ENCODE results near the gene MAP3K3. TPM values are rescaled to one million over a fixed set of nuclear protein-coding genes. Genes with fewer than 3 reads are reported as not detected.
A peak's percentile ranks its signal among the peaks of the same experiment; 100 is the strongest.

MAP3K3 gene
- 33.0 TPM for polyA plus RNA-seq (2013)

DNA sequence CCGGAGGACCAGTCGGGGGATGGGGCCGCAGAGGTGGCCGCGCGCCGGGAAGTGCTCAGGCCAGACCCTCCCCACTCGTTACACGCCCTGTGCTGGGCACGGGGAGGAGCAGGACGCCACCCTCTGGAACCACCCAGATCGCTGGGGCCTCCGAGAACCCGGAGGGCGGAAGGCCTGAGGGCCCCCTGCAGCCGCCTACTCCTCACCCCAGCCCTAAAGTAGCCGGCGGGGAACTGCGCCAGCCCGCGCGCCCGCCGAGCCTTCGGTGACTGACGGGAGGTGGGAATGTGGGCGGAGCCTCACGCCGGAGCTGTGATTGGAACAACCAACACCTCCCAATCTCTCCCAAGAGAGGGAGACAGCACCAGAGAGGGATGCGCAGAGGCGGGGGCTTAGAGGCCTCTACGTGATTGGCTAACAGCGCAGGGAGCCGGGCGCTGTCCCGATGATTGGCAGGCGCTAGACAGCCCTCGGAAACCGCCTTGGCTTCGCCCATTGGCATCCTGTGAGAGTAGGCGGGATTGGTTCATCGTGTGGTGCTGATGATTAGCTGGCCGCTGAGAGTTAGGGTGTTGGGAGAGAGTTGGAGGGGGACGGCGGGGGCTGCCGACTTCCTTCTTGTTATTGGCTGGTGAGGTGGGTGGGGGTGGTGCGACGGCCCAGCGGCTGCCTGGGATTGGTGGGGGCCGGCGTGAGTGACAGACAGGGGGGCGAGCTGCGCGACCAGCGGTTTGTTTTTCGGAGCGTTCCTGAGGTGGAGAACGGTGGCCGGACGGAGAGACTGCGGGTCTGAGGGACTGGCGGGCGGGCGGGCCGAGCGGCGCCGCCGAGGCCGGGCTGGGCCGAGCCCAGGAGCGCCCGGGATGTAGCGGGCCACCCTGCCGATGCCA, at the start of gene MAP3K3:
Gene MAP3K3 (plus strand): TSS at position 734 of the 890 bp plus-strand sequence. CDS start 343 bp downstream, outside the sequence.
- Histone ChIP-seq H3K9me3 (ENCODE audit: control extremely low read depth in 1 of 5, control insufficient read depth in 4 of 5, insufficient read depth in 2 of 5, low read depth in 1 of 5, low read length in 4 of 5) (no peaks in the 10 kb centered on the region), H3K27me3 (replicated peaks in 2 of 5; ENCODE audit: control insufficient read depth in 4 of 5, insufficient read depth in 5 of 5, low read length in 4 of 5) (no peaks in the 10 kb centered on the region), H3K4me3 (ENCODE audit: control insufficient read depth in 1 of 7, extremely low read depth in 1 of 7, insufficient read depth in 4 of 7, low read depth in 2 of 7, low read length in 6 of 7) (peak within 1 kb of the TSS; percentile 62 to 90 (median 81)), H3K36me3 (ENCODE audit: control insufficient read depth in 4 of 4, insufficient read depth in 4 of 4, low read length in 3 of 4) (no peaks in the 10 kb centered on the region), H3K4me1 (ENCODE audit: control extremely low read depth in 1 of 4, control insufficient read depth in 4 of 4, insufficient read depth in 4 of 4, low read length in 3 of 4) (peaks cover 14 to 36% (median 22%) of the 10 kb centered on the region in 4 experiments), H3K27ac (ENCODE audit: insufficient read depth in 1 of 2, low read depth in 1 of 2, low read length in 2 of 2, poor library complexity in 1 of 2, severe bottlenecking in 2 of 2) (peak within 1 kb of the TSS; percentile 58 to 68)
- ChIA-PET POLR2A (interaction anchor here (0.5 to 1.5 kb wide), 8 partner anchors 21 to 1117 kb away, joined by 3 to 4 read pairs (median 3); partner anchors contain the start of gene TACO1), CTCF (interaction anchor here (0.8 to 2.6 kb wide), 5 partner anchors 9 to 84 kb away, joined by 3 to 22 read pairs (median 4); partner anchors contain the start of gene TACO1)
- DNase-seq, result peak; percentile 100
- WGBS (ENCODE audit: insufficient coverage), result 0% methylated on average over 58 of the region's 75 CpGs

DNA sequence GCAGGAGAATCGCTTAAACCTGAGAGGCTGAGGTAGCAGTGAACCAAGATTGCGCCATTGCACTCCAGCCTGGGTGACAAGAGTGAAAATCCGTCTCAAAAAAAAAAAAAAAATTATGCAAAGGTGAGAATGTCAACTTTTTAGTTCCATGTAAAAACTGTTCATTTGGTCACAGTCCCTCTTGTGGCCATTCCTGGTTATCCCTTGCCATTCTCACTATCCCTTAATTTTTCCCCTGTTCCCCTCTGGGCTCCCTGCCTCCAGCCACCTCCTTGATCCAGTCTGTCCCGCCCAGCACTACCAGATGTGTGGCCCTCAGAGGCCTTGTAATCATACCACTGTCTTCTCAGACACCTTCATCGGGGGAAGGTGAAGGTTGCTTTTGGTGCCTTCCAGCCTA, 48.6 kb upstream of the MAP3K3 start:
- POLR2A ChIA-PET, result no interaction called here
- H3K27ac ChIP-seq (ENCODE audit: insufficient read depth in 1 of 2, low read depth in 1 of 2, low read length in 2 of 2, poor library complexity in 1 of 2, severe bottlenecking in 2 of 2), result peak overlapping the region in 1 of 2 experiments; percentile 18
- H3K4me1 ChIP-seq (ENCODE audit: control extremely low read depth in 1 of 4, control insufficient read depth in 4 of 4, insufficient read depth in 4 of 4, low read length in 3 of 4), result no peaks in the 10 kb centered on the region
- DNase-seq, result no peak
- no peak overlapping the region for H3K4me3 ChIP-seq (ENCODE audit: control insufficient read depth in 1 of 7, extremely low read depth in 1 of 7, insufficient read depth in 4 of 7, low read depth in 2 of 7, low read length in 6 of 7)
- CTCF ChIA-PET, result interaction anchor here (0.6 to 1.3 kb wide), 3 partner anchors 22 to 147 kb away, joined by 3 to 4 read pairs (median 3); no protein-coding TSS in a partner anchor
- H3K36me3 ChIP-seq (ENCODE audit: control insufficient read depth in 4 of 4, insufficient read depth in 4 of 4, low read length in 3 of 4), result peaks cover 4 to 22% (median 13%) of the 10 kb centered on the region in 4 experiments
- no peaks in the 10 kb centered on the region for H3K9me3 ChIP-seq (ENCODE audit: control extremely low read depth in 1 of 5, control insufficient read depth in 4 of 5, insufficient read depth in 2 of 5, low read depth in 1 of 5, low read length in 4 of 5)
- H3K27me3 ChIP-seq (replicated peaks in 2 of 5; ENCODE audit: control insufficient read depth in 4 of 5, insufficient read depth in 5 of 5, low read length in 4 of 5), result no peaks in the 10 kb centered on the region
- 97% methylated on average over 3 of the region's 5 CpGs for WGBS (ENCODE audit: insufficient coverage)

DNA sequence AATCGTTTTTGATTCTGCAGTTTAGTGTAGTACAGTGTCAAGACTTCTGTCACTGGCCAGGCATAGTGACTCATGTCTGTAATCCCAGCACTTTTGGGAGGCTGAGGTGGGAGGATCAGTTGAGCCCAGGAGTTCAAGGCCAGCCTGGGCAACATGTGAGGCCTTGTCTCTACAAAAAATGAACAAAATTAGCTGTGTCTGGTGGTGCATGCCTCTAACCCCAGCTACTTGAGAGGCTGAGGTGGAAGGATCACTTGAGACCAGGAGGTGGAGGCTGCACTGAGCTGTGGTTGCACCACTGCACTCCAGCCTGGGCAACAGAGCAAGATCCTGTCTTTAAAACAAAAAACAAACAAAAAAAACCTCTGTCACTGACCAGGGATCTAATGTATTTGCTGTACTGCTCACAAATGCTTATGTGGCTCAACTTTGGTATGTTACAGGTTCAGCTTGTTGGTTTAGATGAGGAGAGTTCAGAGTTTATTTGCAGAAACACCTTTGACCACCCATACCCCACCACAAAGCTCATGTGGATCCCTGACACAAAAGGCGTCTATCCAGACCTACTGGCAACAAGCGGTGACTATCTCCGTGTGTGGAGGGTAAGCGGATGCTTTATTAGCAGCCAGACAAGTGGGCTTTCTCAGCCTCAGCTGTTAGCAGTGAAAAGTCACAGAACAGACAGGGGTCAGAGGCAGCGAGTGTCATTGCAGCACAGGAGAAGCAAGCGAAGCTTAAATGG, 44.0 kb upstream of the MAP3K3 start:
- H3K4me3 ChIP-seq (ENCODE audit: control insufficient read depth in 1 of 7, extremely low read depth in 1 of 7, insufficient read depth in 4 of 7, low read depth in 2 of 7, low read length in 6 of 7), result no peak overlapping the region
- H3K9me3 ChIP-seq (ENCODE audit: control extremely low read depth in 1 of 5, control insufficient read depth in 4 of 5, insufficient read depth in 2 of 5, low read depth in 1 of 5, low read length in 4 of 5), result no peaks in the 10 kb centered on the region
- ChIA-PET CTCF (interaction anchor here (0.7 to 1.7 kb wide), 5 partner anchors 9 to 154 kb away, joined by 3 to 4 read pairs (median 3); no protein-coding TSS in a partner anchor), POLR2A (no interaction called here)
- no peaks in the 10 kb centered on the region for H3K27me3 ChIP-seq (replicated peaks in 2 of 5; ENCODE audit: control insufficient read depth in 4 of 5, insufficient read depth in 5 of 5, low read length in 4 of 5)
- WGBS (ENCODE audit: insufficient coverage), result 100% methylated on average over 7 of the region's 7 CpGs
- DNase-seq, result no peak
- peaks cover 6 to 52% (median 39%) of the 10 kb centered on the region in 4 experiments for H3K36me3 ChIP-seq (ENCODE audit: control insufficient read depth in 4 of 4, insufficient read depth in 4 of 4, low read length in 3 of 4)
- no peaks in the 10 kb centered on the region for H3K4me1 ChIP-seq (ENCODE audit: control extremely low read depth in 1 of 4, control insufficient read depth in 4 of 4, insufficient read depth in 4 of 4, low read length in 3 of 4)
- H3K27ac ChIP-seq (ENCODE audit: insufficient read depth in 1 of 2, low read depth in 1 of 2, low read length in 2 of 2, poor library complexity in 1 of 2, severe bottlenecking in 2 of 2), result no peak overlapping the region

DNA sequence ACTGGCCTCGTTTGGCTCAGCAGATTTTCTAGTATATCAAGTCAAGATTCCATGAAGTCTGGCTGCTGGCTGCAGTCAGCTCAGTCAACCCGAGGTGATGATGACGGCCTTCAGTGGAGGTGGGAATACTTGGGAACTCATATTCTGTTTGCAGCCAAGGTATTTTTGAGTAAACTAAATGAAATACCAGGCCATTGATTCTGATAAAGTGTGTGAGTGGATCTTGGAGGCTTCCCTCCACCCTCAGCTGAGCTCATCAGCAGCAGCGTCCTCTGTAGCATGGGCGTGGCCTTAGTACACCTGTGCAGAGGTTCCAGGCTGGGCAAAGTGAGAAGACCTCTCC, 43.5 kb upstream of the MAP3K3 start:
- WGBS (ENCODE audit: insufficient coverage), result 90% methylated on average over 3 of the region's 5 CpGs
- no peaks in the 10 kb centered on the region for H3K9me3 ChIP-seq (ENCODE audit: control extremely low read depth in 1 of 5, control insufficient read depth in 4 of 5, insufficient read depth in 2 of 5, low read depth in 1 of 5, low read length in 4 of 5)
- POLR2A ChIA-PET, result no interaction called here
- H3K4me1 ChIP-seq (ENCODE audit: control extremely low read depth in 1 of 4, control insufficient read depth in 4 of 4, insufficient read depth in 4 of 4, low read length in 3 of 4), result no peaks in the 10 kb centered on the region
- CTCF ChIA-PET, result interaction anchor here (0.7 to 1.7 kb wide), 5 partner anchors 10 to 155 kb away, joined by 3 to 4 read pairs (median 3); no protein-coding TSS in a partner anchor
- no peak overlapping the region for H3K4me3 ChIP-seq (ENCODE audit: control insufficient read depth in 1 of 7, extremely low read depth in 1 of 7, insufficient read depth in 4 of 7, low read depth in 2 of 7, low read length in 6 of 7)
- peaks cover 6 to 57% (median 45%) of the 10 kb centered on the region in 4 experiments for H3K36me3 ChIP-seq (ENCODE audit: control insufficient read depth in 4 of 4, insufficient read depth in 4 of 4, low read length in 3 of 4)
- no peak overlapping the region for H3K27ac ChIP-seq (ENCODE audit: insufficient read depth in 1 of 2, low read depth in 1 of 2, low read length in 2 of 2, poor library complexity in 1 of 2, severe bottlenecking in 2 of 2)
- no peak for DNase-seq
- H3K27me3 ChIP-seq (replicated peaks in 2 of 5; ENCODE audit: control insufficient read depth in 4 of 5, insufficient read depth in 5 of 5, low read length in 4 of 5), result no peaks in the 10 kb centered on the region

DNA sequence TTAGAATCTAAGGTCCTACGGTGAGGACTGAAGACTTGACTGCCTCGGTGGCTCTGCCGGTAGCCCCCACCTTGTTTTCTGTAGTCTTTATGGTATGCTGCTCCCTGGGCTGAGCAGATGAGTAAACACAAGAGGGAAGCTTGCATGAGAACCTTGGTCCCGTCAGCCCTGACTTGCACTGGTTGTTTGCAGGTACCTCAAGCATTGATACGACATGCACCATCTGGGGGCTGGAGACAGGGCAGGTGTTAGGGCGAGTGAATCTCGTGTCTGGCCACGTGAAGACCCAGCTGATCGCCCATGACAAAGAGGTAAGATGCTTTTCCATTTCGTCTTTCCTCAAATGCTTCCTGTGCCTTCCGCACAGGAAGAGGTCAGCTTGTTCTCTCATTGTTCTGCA, 42.6 kb upstream of the MAP3K3 start:
- Histone ChIP-seq H3K4me3 (ENCODE audit: control insufficient read depth in 1 of 7, extremely low read depth in 1 of 7, insufficient read depth in 4 of 7, low read depth in 2 of 7, low read length in 6 of 7) (no peak overlapping the region), H3K27ac (ENCODE audit: insufficient read depth in 1 of 2, low read depth in 1 of 2, low read length in 2 of 2, poor library complexity in 1 of 2, severe bottlenecking in 2 of 2) (no peak overlapping the region), H3K4me1 (ENCODE audit: control extremely low read depth in 1 of 4, control insufficient read depth in 4 of 4, insufficient read depth in 4 of 4, low read length in 3 of 4) (no peaks in the 10 kb centered on the region), H3K9me3 (ENCODE audit: control extremely low read depth in 1 of 5, control insufficient read depth in 4 of 5, insufficient read depth in 2 of 5, low read depth in 1 of 5, low read length in 4 of 5) (no peaks in the 10 kb centered on the region), H3K36me3 (ENCODE audit: control insufficient read depth in 4 of 4, insufficient read depth in 4 of 4, low read length in 3 of 4) (peaks cover 6 to 58% (median 50%) of the 10 kb centered on the region in 4 experiments), H3K27me3 (replicated peaks in 2 of 5; ENCODE audit: control insufficient read depth in 4 of 5, insufficient read depth in 5 of 5, low read length in 4 of 5) (no peaks in the 10 kb centered on the region)
- no peak for DNase-seq
- WGBS (ENCODE audit: insufficient coverage), result 96% methylated on average over 10 of the region's 11 CpGs
- ChIA-PET CTCF (interaction anchor here (1.1 to 1.7 kb wide), 2 partner anchors 10 to 17 kb away, joined by 3 to 4 read pairs; no protein-coding TSS in a partner anchor), POLR2A (no interaction called here)

DNA sequence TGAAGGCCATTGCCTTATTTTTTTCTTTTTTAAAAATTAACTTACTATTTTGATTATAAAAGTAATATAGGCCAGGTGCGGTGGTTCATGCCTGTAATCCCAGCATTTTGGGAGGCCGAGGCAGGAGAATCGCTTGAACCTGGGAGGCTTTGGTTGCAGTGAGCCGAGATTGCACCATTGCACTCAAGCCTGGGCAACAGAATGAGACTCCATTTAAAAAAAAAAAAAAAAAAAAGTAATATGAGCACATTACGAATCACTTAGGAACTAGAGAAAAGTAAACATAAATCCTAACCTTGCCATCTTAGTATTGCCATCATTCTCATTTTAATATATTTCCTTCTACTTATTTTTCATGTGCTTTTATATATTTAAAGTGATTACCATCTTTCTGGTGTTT, 34.4 kb upstream of the MAP3K3 start:
- POLR2A ChIA-PET, result no interaction called here
- H3K36me3 ChIP-seq (ENCODE audit: control insufficient read depth in 4 of 4, insufficient read depth in 4 of 4, low read length in 3 of 4), result peaks cover 37 to 85% (median 67%) of the 10 kb centered on the region in 4 experiments
- no peak overlapping the region for H3K4me3 ChIP-seq (ENCODE audit: control insufficient read depth in 1 of 7, extremely low read depth in 1 of 7, insufficient read depth in 4 of 7, low read depth in 2 of 7, low read length in 6 of 7)
- no peaks in the 10 kb centered on the region for H3K9me3 ChIP-seq (ENCODE audit: control extremely low read depth in 1 of 5, control insufficient read depth in 4 of 5, insufficient read depth in 2 of 5, low read depth in 1 of 5, low read length in 4 of 5)
- CTCF ChIA-PET, result interaction anchor here (1.2 kb wide), 1 partner anchor 25 kb away, joined by 5 read pairs; no protein-coding TSS in a partner anchor
- H3K4me1 ChIP-seq (ENCODE audit: control extremely low read depth in 1 of 4, control insufficient read depth in 4 of 4, insufficient read depth in 4 of 4, low read length in 3 of 4), result peaks cover 0 to 8% (median 0%) of the 10 kb centered on the region in 4 experiments
- H3K27me3 ChIP-seq (replicated peaks in 2 of 5; ENCODE audit: control insufficient read depth in 4 of 5, insufficient read depth in 5 of 5, low read length in 4 of 5), result no peaks in the 10 kb centered on the region
- DNase-seq, result no peak
- H3K27ac ChIP-seq (ENCODE audit: insufficient read depth in 1 of 2, low read depth in 1 of 2, low read length in 2 of 2, poor library complexity in 1 of 2, severe bottlenecking in 2 of 2), result no peak overlapping the region
- no CpG with 5 or more reads among the region's 5 CpGs for WGBS (ENCODE audit: insufficient coverage)

Data from common myeloid progenitor, CD34-positive (primary cell).